Endothelial cell of umbilical vein (primary cell): ENCODE measurements around the gene PDSS2. TPM values are rescaled to one million over a fixed set of nuclear protein-coding genes. Genes with fewer than 3 reads are reported as not detected.

ENCODE experiments used
- BruUV-seq: library from RNA; stranded (reverse); fragments of 400-500 nt; replicated peaks from 2 replicates; lab custom pipeline; 2021; lab: Mats Ljungman, UMichigan
- CTCF ChIA-PET: fragments of 300-600, 350-600 bp; sonication (Branson Sonifier 250); formaldehyde crosslinking; loops from one replicate; lab custom pipeline; 2021; ENCODE audit warnings: antibody characterized with exemption, inconsistent platforms; lab: Charles Lee
- POLR2A ChIA-PET: fragments of 300-600, 350-600 bp; sonication (Branson Sonifier 250); formaldehyde crosslinking; loops from one replicate; lab custom pipeline; 2021; ENCODE audit warnings: antibody characterized with exemption, inconsistent platforms; lab: Charles Lee
- DNase-seq: peaks from one replicate; pipeline ENCODE4 v3.0.0-alpha.2; 2011; ENCODE audit warnings: low read depth, low spot score
- FAIRE-seq: peaks from 2 replicates; lab custom pipeline; 2011; peaks lifted over from hg19 to GRCh38; lab: Jason Lieb, UNC
- H2AFZ ChIP-seq: 2 replicates; pipeline ENCODE4 v1.6.0; 2012; ENCODE audit warnings: low read depth, low read length, control low read depth, inconsistent platforms
- H3K27ac ChIP-seq: 2 replicates; pipeline ENCODE4 v1.5.1; 2011; ENCODE audit warnings: low read depth, mild to moderate bottlenecking, control low read depth, low read length, moderate library complexity; ENCODE audit not compliant: insufficient read depth
- H3K27me3 ChIP-seq, 2 experiments: 2 replicates each; pipeline versions ENCODE4 v1.6.0 to v1.6.1; 2011; ENCODE audit warnings: low read length in 2 of 2, mixed read lengths in 1 of 2; ENCODE audit not compliant: control insufficient read depth in 2 of 2, insufficient read depth in 2 of 2
- H3K36me3 ChIP-seq, 2 experiments: 2 replicates in 1 of 2; 3 replicates in 1 of 2; pipeline ENCODE4 v1.5.1; 2011; ENCODE audit warnings: low read length in 2 of 2, mild to moderate bottlenecking in 1 of 2, moderate library complexity in 1 of 2; ENCODE audit not compliant: control insufficient read depth in 2 of 2, insufficient read depth in 2 of 2; ENCODE audit errors: extremely low read depth in 1 of 2
- H3K4me1 ChIP-seq: 3 replicates; pipeline ENCODE4 v1.5.1; 2011; ENCODE audit warnings: mild to moderate bottlenecking, low read length; ENCODE audit not compliant: control insufficient read depth, insufficient read depth; ENCODE audit errors: extremely low read depth
- H3K4me2 ChIP-seq: 2 replicates; pipeline ENCODE4 v1.6.1; 2011; ENCODE audit warnings: low read length, control low read depth, mixed read lengths; ENCODE audit not compliant: insufficient read depth
- H3K4me3 ChIP-seq, 3 experiments: fragments of 200-600 bp in 1 of 3; sonication (generic), shearing (Covaris generic) in 1 of 3; replicated peaks in 1 of 3; 2 replicates each; pipeline ENCODE4 v1.5.1; 2011 to 2016; ENCODE audit warnings: control low read depth in 3 of 3, low read length in 3 of 3, mild to moderate bottlenecking in 2 of 3, inconsistent platforms in 1 of 3, low read depth in 1 of 3, moderate library complexity in 1 of 3; ENCODE audit not compliant: insufficient read depth in 1 of 3
- H3K79me2 ChIP-seq: 2 replicates; pipeline ENCODE4 v1.6.0; 2012; ENCODE audit warnings: low read length, inconsistent platforms; ENCODE audit not compliant: control insufficient read depth, insufficient read depth
- H3K9ac ChIP-seq: replicated peaks from 2 replicates; pipeline ENCODE3; 2011; ENCODE audit warnings: low read length, control low read depth; ENCODE audit not compliant: insufficient read depth; ENCODE audit errors: extremely low read depth
- H3K9me1 ChIP-seq: replicated peaks from 3 replicates; pipeline ENCODE4 v1.6.0; 2011; ENCODE audit warnings: mild to moderate bottlenecking, low read length; ENCODE audit not compliant: control insufficient read depth, insufficient read depth; ENCODE audit errors: extremely low read depth
- H3K9me3 ChIP-seq: replicated peaks from 2 replicates; pipeline ENCODE4 v1.5.1; 2012; ENCODE audit warnings: low read length, inconsistent platforms; ENCODE audit not compliant: control insufficient read depth, insufficient read depth
- H4K20me1 ChIP-seq: replicated peaks from 2 replicates; pipeline ENCODE3; 2011; ENCODE audit warnings: mild to moderate bottlenecking, low read length; ENCODE audit not compliant: control insufficient read depth, insufficient read depth; ENCODE audit errors: extremely low read depth
- CTCF ChIP-seq, 2 donors: IDR thresholded peaks; 1 replicate in 1 of 2; 2 replicates in 1 of 2; pipeline ENCODE4 v1.5.1; 2011; ENCODE audit warnings: low read length in 2 of 2, mild to moderate bottlenecking in 2 of 2, moderate library complexity in 2 of 2, control low read depth in 1 of 2, inconsistent platforms in 1 of 2, low read depth in 1 of 2; ENCODE audit not compliant: insufficient read depth in 1 of 2; ENCODE audit errors: extremely low read depth in 1 of 2
- EZH2 ChIP-seq: IDR thresholded peaks from 2 replicates; pipeline ENCODE4 v1.6.1; 2012; ENCODE audit warnings: borderline replicate concordance, low read depth, mild to moderate bottlenecking, moderate library complexity, low read length, inconsistent platforms; ENCODE audit not compliant: severe bottlenecking
- FOS ChIP-seq: IDR thresholded peaks from 2 replicates; pipeline ENCODE4 v1.6.1; 2011; ENCODE audit warnings: mild to moderate bottlenecking, low read length, moderate library complexity, borderline replicate concordance; ENCODE audit not compliant: insufficient read depth
- GATA2 ChIP-seq: IDR thresholded peaks from 2 replicates; pipeline ENCODE4 v1.7.0; 2011; ENCODE audit warnings: low read depth, mild to moderate bottlenecking, moderate library complexity, mixed read lengths, low read length; ENCODE audit not compliant: insufficient read length, insufficient read depth
- JUN ChIP-seq: IDR thresholded peaks from 2 replicates; pipeline ENCODE4 v1.6.1; 2011; ENCODE audit warnings: borderline replicate concordance, low read depth; ENCODE audit not compliant: insufficient read length, insufficient read depth
- MAX ChIP-seq: IDR thresholded peaks from 2 replicates; pipeline ENCODE4 v1.6.1; 2011; ENCODE audit not compliant: insufficient read depth, insufficient read length
- MYC ChIP-seq: IDR thresholded peaks from one replicate; pipeline ENCODE4 v1.6.1; 2011; ENCODE audit warnings: mild to moderate bottlenecking, low read depth, low read length
- POLR2A ChIP-seq: IDR thresholded peaks from 2 replicates; pipeline ENCODE4 v1.6.1; 2012; ENCODE audit warnings: low read depth, mild to moderate bottlenecking, control low read depth, low read length
- POLR2AphosphoS5 ChIP-seq: IDR thresholded peaks from 2 replicates; pipeline ENCODE4 v1.6.1; 2012; ENCODE audit warnings: low read depth, mild to moderate bottlenecking, control low read depth, low read length, moderate library complexity; ENCODE audit not compliant: insufficient read depth
- dilution Hi-C: fragments of 300-500 bp; cut with MboI; formaldehyde crosslinking; loops from one replicate; pipeline ENCODE4 v1.15.0; 2019; ENCODE audit warnings: low sequenced_read_pairs; ENCODE audit not compliant: extremely low pct_ligation_motif_present
- intact Hi-C: fragments of 100-400 bp; cut with micrococcal nuclease; formaldehyde crosslinking; loops from one replicate; pipeline ENCODE4 v1.10.0; 2022
- polyA plus RNA-seq, 4 experiments: library from polyadenylated mRNA; depleted of rRNA in 3 of 4; stranded (reverse) in 3 of 4; unstranded in 1 of 4; fragments of >200 nt; gene quantifications; 2 replicates each; pipeline versions ENCODE4 v1.2.1 to v1.2.3, GENCODE V29; 2011 to 2012; ENCODE audit warnings: missing spikeins in 1 of 4
- total RNA-seq: library from RNA; stranded (reverse); gene quantifications from 2 replicates; pipeline ENCODE4 v1.2.3, GENCODE V29; 2021

The PDSS2 gene
- total and polyA plus RNA-seq, 2 donors (not counting 3 experiments of a cell fraction or from before 2014, with no cell fraction given), result 7.6 to 9.3 TPM

GRCh38 chr6:107198631-107199416 lies 260.5 kb downstream of the PDSS2 start:
- intact Hi-C loops, result no loop called here
- no peak for TF ChIP-seq POLR2A
- no peak for TF ChIP-seq EZH2
- TF ChIP-seq POLR2AphosphoS5, result no peak
- no peak for TF ChIP-seq MYC
- TF ChIP-seq JUN, result no peak
- TF ChIP-seq GATA2, result no peak
- no peak for TF ChIP-seq CTCF (IDR thresholded peaks at IDR 0.05; ENCODE audit: extremely low read depth in 1 of 2, insufficient read depth in 1 of 2, low read depth in 1 of 2, low read length in 2 of 2)
- TF ChIP-seq FOS, result no peak
- TF ChIP-seq MAX, result no peak
- H3K4me2 ChIP-seq, result no peak overlapping the region
- no peaks in the 10 kb centered on the region for H3K9me1 ChIP-seq
- H3K4me1 ChIP-seq, result no peaks in the 10 kb centered on the region
- H3K79me2 ChIP-seq, result no peaks in the 10 kb centered on the region
- dilution Hi-C loops, result no loop called here
- FAIRE-seq, result no peak
- H3K27ac ChIP-seq, result no peak overlapping the region
- ChIA-PET CTCF (interaction anchor here (1.7 to 5.0 kb wide), 2 partner anchors 12 to 119 kb away, joined by 4 to 15 read pairs; no protein-coding TSS in a partner anchor), POLR2A (no interaction called here)
- no peak overlapping the region for H2AFZ ChIP-seq
- no peak overlapping the region for H3K9ac ChIP-seq
- DNase-seq, result no peak
- H3K4me3 ChIP-seq, result no peak overlapping the region
- H3K27me3 ChIP-seq, result no peaks in the 10 kb centered on the region
- H4K20me1 ChIP-seq, result no peaks in the 10 kb centered on the region
- H3K9me3 ChIP-seq, result no peaks in the 10 kb centered on the region
- no TSS peak for BruUV-seq
- no peaks in the 10 kb centered on the region for H3K36me3 ChIP-seq
